GM23248 (cell line): Measurements from ENCODE around the gene KLK5. TPM values are rescaled to one million over a fixed set of nuclear protein-coding genes. Genes with fewer than 3 reads are reported as not detected.

Experiments used
- DNase-seq: peaks from one replicate; pipeline ENCODE4 v3.0.0-alpha.2; 2015
- H2AFZ ChIP-seq: fragments of 200-600 bp; sonication (generic); 2 replicates; pipeline ENCODE4 v1.6.1; 2016; ENCODE audit warnings: antibody characterized with exemption
- H3F3A ChIP-seq: fragments of 200-600 bp; sonication (generic); 2 replicates; pipeline ENCODE4 v1.6.1; 2016; ENCODE audit warnings: mild to moderate bottlenecking, antibody characterized with exemption, mixed run types; ENCODE audit not compliant: insufficient read depth
- H3K27ac ChIP-seq: fragments of 200-600 bp; sonication (generic); 2 replicates; pipeline ENCODE4 v1.5.1; 2016; ENCODE audit warnings: mild to moderate bottlenecking
- H3K27me3 ChIP-seq: fragments of 200-600 bp; sonication (generic); replicated peaks from 2 replicates; pipeline ENCODE4 v1.6.1; 2016; ENCODE audit warnings: mild to moderate bottlenecking; ENCODE audit not compliant: insufficient read depth
- H3K36me3 ChIP-seq: fragments of 200-600 bp; sonication (generic); 2 replicates; pipeline ENCODE4 v1.6.1; 2016; ENCODE audit warnings: low read depth, mild to moderate bottlenecking
- H3K4me1 ChIP-seq: fragments of 200-600 bp; sonication (generic); 2 replicates; pipeline ENCODE4 v1.6.1; 2016; ENCODE audit warnings: mild to moderate bottlenecking; ENCODE audit not compliant: insufficient read depth
- H3K4me2 ChIP-seq: fragments of 200-600 bp; sonication (generic); one replicate; pipeline ENCODE4 v1.6.1; 2016; ENCODE audit warnings: mild to moderate bottlenecking; ENCODE audit not compliant: unreplicated experiment
- H3K4me3 ChIP-seq: fragments of 200-600 bp; sonication (generic); 2 replicates; pipeline ENCODE4 v1.5.1; 2016; ENCODE audit warnings: mild to moderate bottlenecking
- H3K79me2 ChIP-seq: fragments of 200-600 bp; sonication (generic); 2 replicates; pipeline ENCODE4 v1.6.1; 2016; ENCODE audit warnings: mild to moderate bottlenecking; ENCODE audit not compliant: insufficient read depth
- H3K9ac ChIP-seq: fragments of 200-600 bp; sonication (generic); 2 replicates; pipeline ENCODE4 v1.6.1; 2016; ENCODE audit warnings: mild to moderate bottlenecking
- H3K9me2 ChIP-seq: fragments of 200-600 bp; sonication (generic); 2 replicates; pipeline ENCODE4 v1.6.1; 2016; ENCODE audit warnings: mixed run types, mild to moderate bottlenecking, moderate library complexity; ENCODE audit not compliant: insufficient read depth
- H3K9me3 ChIP-seq: fragments of 200-600 bp; sonication (generic); one replicate; pipeline ENCODE4 v1.6.1; 2017; ENCODE audit warnings: low read depth
- H4K20me1 ChIP-seq: fragments of 200-600 bp; sonication (generic); 2 replicates; pipeline ENCODE4 v1.6.0; 2016; ENCODE audit not compliant: insufficient read depth
- EZH2 ChIP-seq: fragments of 200-600 bp; sonication (generic); IDR thresholded peaks from 2 replicates; pipeline ENCODE4 v1.6.1; 2018; ENCODE audit warnings: antibody characterized with exemption, mild to moderate bottlenecking; ENCODE audit not compliant: insufficient read depth, poor library complexity, severe bottlenecking
- EZH2phosphoT487 ChIP-seq: fragments of 200-600 bp; sonication (generic); IDR thresholded peaks from 2 replicates; pipeline ENCODE4 v1.6.1; 2018; ENCODE audit warnings: antibody characterized with exemption, moderate library complexity, mild to moderate bottlenecking, low read depth; ENCODE audit not compliant: insufficient read depth
- WGBS, 2 experiments: methylation state at CpG; one replicate each; pipeline ENCODE4 v1.1.6; 2015 to 2017; ENCODE audit warnings: low lambda C conversion rate in 2 of 2, low coverage in 1 of 2; ENCODE audit errors: missing lambda C conversion rate in 2 of 2; 5-methylcytosine and 5-hydroxymethylcytosine counted together
- in situ Hi-C: fragments of 300-500 bp; cut with MboI; formaldehyde crosslinking; loops from 2 replicates; pipeline ENCODE4 v1.15.0; 2020
- polyA plus RNA-seq: library from polyadenylated mRNA; unstranded; fragments of >200 nt; fragmentation: Nextera tagmentation; extraction: Ambion mirVana; gene quantifications from 2 replicates; pipeline ENCODE4 v1.2.1, GENCODE V29; 2016
- total RNA-seq: library from RNA; depleted of rRNA; stranded (reverse); fragments of >200 nt; shearing (Covaris generic); gene quantifications from 2 replicates; pipeline ENCODE4 v1.2.3, GENCODE V29; 2014

The KLK5 gene
- total and polyA plus RNA-seq, 2 experiments from 2014 or later = not detected

DNA sequence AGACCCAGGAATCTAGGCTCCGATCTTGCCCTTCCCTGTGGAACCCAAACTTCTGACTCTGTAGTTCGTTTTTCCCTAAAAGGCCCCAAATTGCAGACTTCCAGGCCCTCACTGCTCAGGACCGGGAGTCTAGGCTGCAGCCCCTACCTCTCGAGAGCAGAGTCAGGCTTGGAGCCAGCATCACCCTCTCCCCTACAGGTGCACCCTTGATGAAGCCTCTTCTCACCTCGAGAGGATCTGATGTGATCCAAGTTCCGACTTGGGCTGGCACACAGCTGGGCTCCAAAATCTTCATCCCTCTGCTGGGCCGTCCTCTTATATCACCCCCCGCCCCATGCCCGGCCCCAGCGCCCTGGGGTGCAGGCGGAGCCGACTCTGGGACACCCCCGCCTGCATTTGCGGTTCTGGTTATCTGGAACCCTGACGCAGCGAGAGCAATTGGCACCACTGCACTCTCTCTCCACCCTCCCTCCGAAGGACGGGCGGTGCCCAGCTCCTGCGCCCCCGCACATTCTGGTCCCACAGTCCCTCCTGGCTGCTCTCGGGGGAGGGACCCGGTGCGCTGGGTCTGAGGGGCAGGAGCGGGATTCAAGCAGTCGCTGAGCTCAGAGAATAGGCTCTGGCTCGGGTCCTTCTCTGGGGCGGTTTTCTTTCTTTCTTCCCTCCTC is 30.9 kb upstream of the KLK5 start, which contains the start of gene KLK7:
Gene KLK7, minus strand, starts transcription at position 293 of the 668 bp plus-strand sequence. CDS start 1,518 bp downstream, outside the sequence.
- no peak for DNase-seq
- no peak within 1 kb of the TSS for H3K9ac ChIP-seq
- H3K36me3 ChIP-seq = no peaks in the 10 kb centered on the region
- H3K27ac ChIP-seq = no peak within 1 kb of the TSS
- H4K20me1 ChIP-seq = no peaks in the 10 kb centered on the region
- H3K4me1 ChIP-seq = no peaks in the 10 kb centered on the region
- no peak within 1 kb of the TSS for H3K4me2 ChIP-seq
- H3K79me2 ChIP-seq = no peaks in the 10 kb centered on the region
- TF ChIP-seq EZH2 (no peak), EZH2phosphoT487 (no peak)
- H3K27me3 ChIP-seq = no peaks in the 10 kb centered on the region; the same call in 1 of the 2 replicates
- no peaks in the 10 kb centered on the region for H3F3A ChIP-seq
- 7 to 8% methylated on average over 25 to 28 of the region's 28 CpGs for WGBS, 2 experiments
- no peak within 1 kb of the TSS for H2AFZ ChIP-seq
- H3K4me3 ChIP-seq = no peak within 1 kb of the TSS
- H3K9me3 ChIP-seq = no peaks in the 10 kb centered on the region
- in situ Hi-C loops = no loop called here
- no peaks in the 10 kb centered on the region for H3K9me2 ChIP-seq

DNA sequence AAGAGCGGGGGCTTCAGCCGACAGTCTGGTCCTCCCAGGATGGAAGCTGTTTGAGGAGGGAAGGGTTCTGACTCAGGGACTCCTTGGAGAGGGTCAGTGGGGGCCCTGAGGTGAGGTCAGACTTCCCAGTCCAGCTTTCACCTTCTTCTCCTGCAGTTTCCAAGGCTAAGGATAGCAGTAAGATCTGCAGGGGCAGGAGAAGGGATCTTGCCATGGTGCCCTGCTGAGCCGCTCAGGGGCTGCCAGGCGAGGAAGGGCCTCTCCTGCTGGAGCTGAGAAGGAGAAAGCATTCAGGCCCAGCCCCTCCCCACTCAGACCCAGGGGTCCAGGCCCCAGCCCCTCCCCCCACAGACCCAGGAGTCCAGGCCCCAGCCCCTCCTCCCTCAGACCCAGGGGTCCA is 29.3 kb upstream of the KLK5 start:
- no peaks in the 10 kb centered on the region for H3F3A ChIP-seq
- no peaks in the 10 kb centered on the region for H4K20me1 ChIP-seq
- H2AFZ ChIP-seq = no peak overlapping the region
- H3K79me2 ChIP-seq = no peaks in the 10 kb centered on the region
- no peak overlapping the region for H3K27ac ChIP-seq
- in situ Hi-C loops = no loop called here
- no peak overlapping the region for H3K4me3 ChIP-seq
- H3K36me3 ChIP-seq = no peaks in the 10 kb centered on the region
- no peaks in the 10 kb centered on the region for H3K9me2 ChIP-seq
- 48 to 52% methylated on average over 4 of the region's 4 CpGs for WGBS, 2 experiments
- no peak for DNase-seq
- TF ChIP-seq EZH2phosphoT487 (no peak), EZH2 (no peak)
- H3K9me3 ChIP-seq = no peaks in the 10 kb centered on the region
- no peak overlapping the region for H3K4me2 ChIP-seq
- no peaks in the 10 kb centered on the region for H3K4me1 ChIP-seq
- no peak overlapping the region for H3K9ac ChIP-seq
- H3K27me3 ChIP-seq = no peaks in the 10 kb centered on the region; the same call in 1 of the 2 replicates

DNA sequence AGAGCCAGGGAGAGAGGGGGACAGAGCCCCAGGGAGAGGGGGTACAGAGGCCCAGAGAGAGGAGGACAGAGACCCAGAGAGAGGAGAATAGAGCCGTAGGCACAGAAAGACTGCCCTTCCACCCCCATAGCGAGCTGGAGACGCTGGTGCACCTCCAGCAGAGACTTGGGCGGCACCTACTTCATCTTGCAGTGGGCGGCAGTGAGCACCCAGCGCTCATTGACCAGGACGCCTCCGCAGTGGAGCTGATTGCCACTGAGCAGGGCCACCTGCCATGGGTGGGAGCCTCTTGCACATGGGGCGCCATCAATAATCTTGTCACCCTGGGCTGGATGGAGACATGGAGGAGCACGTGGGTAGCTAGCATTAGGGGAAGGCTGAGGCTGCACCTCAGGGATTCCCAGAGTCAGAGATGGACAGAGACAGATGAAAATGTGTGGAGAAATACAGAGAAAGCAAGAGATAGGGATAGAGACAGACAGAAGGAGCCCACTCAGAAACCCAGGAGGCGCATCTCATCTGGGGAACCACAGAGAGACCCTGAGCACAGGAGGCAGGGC is 28.8 kb upstream of the KLK5 start:
- 35 to 36% methylated on average over 11 of the region's 11 CpGs for WGBS, 2 experiments
- Histone ChIP-seq H3K27ac (no peak overlapping the region), H3K9ac (no peak overlapping the region), H3K79me2 (no peaks in the 10 kb centered on the region), H3K36me3 (no peaks in the 10 kb centered on the region), H3K4me3 (no peak overlapping the region), H3K4me1 (no peaks in the 10 kb centered on the region), H3K27me3 (no peaks in the 10 kb centered on the region; the same call in 1 of the 2 replicates), H3K9me3 (no peaks in the 10 kb centered on the region), H3F3A (no peaks in the 10 kb centered on the region), H3K4me2 (no peak overlapping the region), H3K9me2 (no peaks in the 10 kb centered on the region), H4K20me1 (no peaks in the 10 kb centered on the region), H2AFZ (no peak overlapping the region)
- TF ChIP-seq EZH2phosphoT487 (no peak), EZH2 (no peak)
- no peak for DNase-seq
- in situ Hi-C loops = no loop called here

DNA sequence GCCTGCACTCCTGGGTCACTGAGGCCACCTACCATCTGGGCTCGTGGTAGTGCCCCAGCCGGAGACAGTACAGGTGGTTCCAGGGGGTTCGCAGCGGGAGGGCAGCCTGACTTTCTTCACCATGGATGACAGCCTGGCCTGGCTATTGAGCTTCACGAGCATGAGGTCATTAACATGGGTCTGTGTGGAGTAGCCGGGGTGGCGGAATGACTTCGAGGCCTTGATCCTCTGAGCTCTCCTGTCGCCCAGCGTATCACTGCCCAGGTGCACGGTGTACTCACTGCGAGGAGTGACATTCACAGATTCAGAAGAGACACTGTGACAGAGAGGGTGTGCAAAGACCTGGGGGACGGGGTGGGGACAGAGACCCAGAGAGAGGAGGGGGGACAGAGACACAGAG is 27.4 kb upstream of the KLK5 start:
- TF ChIP-seq EZH2phosphoT487 (no peak), EZH2 (no peak)
- Histone ChIP-seq H3K79me2 (no peaks in the 10 kb centered on the region), H3K36me3 (no peaks in the 10 kb centered on the region), H2AFZ (no peak overlapping the region), H3K27me3 (no peaks in the 10 kb centered on the region; the same call in none of the 2 replicates), H3K9me3 (no peaks in the 10 kb centered on the region), H3K9ac (no peak overlapping the region), H3K9me2 (no peaks in the 10 kb centered on the region), H4K20me1 (no peaks in the 10 kb centered on the region), H3K4me2 (no peak overlapping the region), H3K4me3 (no peak overlapping the region), H3K4me1 (no peaks in the 10 kb centered on the region), H3F3A (no peaks in the 10 kb centered on the region), H3K27ac (no peak overlapping the region)
- no peak for DNase-seq
- in situ Hi-C loops = no loop called here
- 0 to 5% methylated on average over 12 to 13 of the region's 13 CpGs for WGBS, 2 experiments
